LNCaP clone FGC (cell line): Measurements from ENCODE around the gene RRP12.

Experiments used
- DNase-seq: peaks from one replicate; pipeline ENCODE4 v3.0.0-alpha.2; 2011; ENCODE audit warnings: low read depth
- H3K4me3 ChIP-seq: 2 replicates; pipeline ENCODE4 v1.5.1; 2011; ENCODE audit warnings: mild to moderate bottlenecking, low read depth, low read length, control low read depth
- TF ChIP-seq, protein P1 (sequence below): IDR thresholded peaks from 2 replicates; pipeline ENCODE4 v1.5.1; 2012; ENCODE audit warnings: mild to moderate bottlenecking; ENCODE audit not compliant: control insufficient read depth, insufficient read depth; ENCODE audit errors: extremely low read depth

RRP12 gene

DNA sequence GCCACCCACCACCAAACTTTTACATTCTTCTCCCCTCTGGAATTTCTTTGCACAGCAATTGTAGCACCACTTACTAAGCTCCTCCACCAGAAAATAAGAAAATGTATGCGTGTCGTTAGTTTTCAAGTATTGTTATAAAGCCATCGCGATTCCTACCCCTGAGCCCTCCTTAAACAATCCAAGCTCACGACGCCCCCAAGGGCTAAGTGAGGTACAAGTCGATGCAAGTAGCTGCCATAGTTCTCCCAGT is 67.9 kb downstream of the RRP12 start:
- DNase-seq = no peak
- H3K4me3 ChIP-seq = peak overlapping the region; percentile 73
- TF ChIP-seq, protein P1, sequence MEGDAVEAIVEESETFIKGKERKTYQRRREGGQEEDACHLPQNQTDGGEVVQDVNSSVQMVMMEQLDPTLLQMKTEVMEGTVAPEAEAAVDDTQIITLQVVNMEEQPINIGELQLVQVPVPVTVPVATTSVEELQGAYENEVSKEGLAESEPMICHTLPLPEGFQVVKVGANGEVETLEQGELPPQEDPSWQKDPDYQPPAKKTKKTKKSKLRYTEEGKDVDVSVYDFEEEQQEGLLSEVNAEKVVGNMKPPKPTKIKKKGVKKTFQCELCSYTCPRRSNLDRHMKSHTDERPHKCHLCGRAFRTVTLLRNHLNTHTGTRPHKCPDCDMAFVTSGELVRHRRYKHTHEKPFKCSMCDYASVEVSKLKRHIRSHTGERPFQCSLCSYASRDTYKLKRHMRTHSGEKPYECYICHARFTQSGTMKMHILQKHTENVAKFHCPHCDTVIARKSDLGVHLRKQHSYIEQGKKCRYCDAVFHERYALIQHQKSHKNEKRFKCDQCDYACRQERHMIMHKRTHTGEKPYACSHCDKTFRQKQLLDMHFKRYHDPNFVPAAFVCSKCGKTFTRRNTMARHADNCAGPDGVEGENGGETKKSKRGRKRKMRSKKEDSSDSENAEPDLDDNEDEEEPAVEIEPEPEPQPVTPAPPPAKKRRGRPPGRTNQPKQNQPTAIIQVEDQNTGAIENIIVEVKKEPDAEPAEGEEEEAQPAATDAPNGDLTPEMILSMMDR = no peak

DNA sequence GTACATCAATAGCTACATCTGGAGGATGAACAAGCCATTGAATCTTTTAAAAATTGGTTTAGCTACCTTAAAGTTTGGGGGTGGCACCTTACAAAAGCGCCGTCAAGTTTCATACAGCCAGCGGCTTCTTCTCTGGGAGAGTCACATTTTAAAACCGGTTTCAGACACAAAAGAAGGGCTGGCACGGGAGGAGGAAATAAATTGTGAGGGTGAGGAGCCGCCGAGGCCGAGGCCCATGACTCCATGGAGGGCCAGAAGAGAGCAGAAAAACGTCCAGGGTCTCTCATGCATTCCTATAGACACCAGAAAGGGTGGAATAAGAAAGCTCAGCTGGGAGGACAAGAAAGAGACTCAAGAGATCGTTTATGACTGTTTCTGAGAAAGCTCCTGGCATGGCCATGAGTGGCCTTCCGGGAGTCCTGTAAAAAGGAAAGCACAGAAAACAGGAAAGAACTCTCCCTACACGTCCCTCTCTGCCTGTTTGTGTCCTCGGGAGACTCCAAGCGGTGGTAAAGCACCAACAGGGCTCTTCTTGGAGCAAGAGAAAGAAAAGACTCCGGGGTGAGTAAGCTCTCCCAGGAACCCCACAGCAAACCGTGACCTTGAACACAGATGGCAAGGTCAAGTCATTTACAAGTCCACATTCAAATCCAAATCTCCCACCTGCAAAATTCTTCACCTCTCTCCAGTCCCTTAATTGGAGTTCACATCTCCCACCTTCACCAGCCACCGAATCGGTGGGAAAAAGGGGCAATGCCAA is 68.4 kb downstream of the RRP12 start:
- TF ChIP-seq, protein P1 = peak; percentile 48
- DNase-seq = peak; percentile 73
- peak overlapping the region; percentile 73 for H3K4me3 ChIP-seq

DNA sequence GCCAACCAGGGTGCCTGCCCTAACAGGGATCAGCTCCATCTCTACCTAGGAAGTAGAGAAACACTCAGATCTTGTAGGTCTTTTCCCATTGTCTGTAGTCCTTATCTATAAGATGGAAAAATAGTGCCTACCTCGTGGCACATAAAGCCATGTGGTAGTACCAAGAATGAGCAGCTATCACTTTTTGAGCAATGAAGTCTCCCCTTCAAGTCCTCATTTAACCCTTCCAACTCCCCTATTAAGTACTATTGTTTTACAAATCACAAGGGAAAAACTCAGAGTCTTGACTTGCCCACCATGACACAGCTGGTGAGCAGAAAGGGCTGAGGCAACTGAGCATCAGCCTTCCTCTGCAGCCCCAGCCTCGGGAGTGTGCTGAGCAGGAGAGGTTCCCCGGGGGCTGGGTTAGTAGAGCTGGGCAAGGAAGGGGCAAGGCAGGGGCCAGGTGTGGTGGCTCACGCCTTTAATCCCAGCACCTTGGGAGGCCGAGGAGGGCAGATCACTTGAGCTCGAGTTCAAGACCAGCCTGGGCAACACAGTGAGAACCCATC is 69.9 kb downstream of the RRP12 start:
- TF ChIP-seq, protein P1 = no peak
- DNase-seq = no peak
- H3K4me3 ChIP-seq = no peak overlapping the region

DNA sequence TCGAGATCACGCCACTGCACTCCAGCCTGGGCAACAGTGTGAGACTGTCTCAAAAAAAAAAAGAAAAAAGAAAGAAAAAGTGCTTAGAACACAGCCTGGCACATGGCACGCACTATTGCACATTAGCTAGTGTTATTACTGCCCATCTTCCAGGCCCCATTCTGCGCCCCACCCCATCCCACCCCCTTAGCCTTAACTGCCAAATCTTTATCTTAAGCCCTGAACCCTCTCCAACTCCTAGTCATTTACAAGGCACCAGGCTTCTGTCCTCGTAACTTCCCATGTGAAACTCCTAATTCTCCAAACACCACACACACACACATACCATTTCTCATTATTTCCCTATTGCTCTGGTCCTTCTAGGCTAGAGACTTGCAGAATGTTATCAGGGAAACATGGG is 71.4 kb downstream of the RRP12 start:
- H3K4me3 ChIP-seq = no peak overlapping the region
- TF ChIP-seq, protein P1 = no peak
- no peak for DNase-seq

DNA sequence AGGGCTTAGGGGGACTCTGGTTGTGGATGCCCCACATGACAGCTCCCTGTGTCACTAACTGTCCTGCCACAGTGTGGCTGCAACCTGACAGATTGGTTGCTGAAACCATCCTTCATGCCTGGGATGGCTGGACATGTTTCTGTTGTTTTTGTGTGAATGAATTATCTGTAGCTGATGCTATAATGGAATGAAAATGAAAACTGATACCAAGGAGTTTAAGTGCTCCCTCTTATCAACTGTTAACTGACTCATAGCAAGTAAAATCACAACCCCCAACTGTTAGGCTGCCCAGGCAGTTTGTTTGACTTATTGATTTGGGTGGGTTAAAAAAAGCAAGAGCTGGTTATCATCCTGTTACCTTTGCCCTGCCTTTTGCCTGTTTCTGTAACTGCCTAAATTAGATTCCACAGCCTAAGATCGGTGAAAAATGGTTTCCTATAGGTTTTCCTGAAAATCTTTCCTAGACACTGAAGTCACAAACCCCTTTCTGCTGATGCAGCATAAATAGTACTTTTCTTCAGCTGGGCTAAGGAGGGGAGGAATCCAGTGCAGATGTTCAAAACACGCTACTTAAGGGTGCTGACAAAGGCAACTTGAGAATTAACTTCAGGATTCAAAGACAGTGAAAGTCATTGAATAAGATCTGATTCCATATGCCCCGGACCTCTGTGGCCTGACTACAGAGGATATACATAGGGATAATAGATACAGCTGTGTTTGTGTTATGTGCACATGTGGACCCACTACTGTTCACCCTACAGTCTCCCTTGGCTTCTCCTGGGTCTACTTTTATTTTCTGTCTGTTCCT is 72.3 kb downstream of the RRP12 start:
- TF ChIP-seq, protein P1 = no peak
- DNase-seq = no peak

DNA sequence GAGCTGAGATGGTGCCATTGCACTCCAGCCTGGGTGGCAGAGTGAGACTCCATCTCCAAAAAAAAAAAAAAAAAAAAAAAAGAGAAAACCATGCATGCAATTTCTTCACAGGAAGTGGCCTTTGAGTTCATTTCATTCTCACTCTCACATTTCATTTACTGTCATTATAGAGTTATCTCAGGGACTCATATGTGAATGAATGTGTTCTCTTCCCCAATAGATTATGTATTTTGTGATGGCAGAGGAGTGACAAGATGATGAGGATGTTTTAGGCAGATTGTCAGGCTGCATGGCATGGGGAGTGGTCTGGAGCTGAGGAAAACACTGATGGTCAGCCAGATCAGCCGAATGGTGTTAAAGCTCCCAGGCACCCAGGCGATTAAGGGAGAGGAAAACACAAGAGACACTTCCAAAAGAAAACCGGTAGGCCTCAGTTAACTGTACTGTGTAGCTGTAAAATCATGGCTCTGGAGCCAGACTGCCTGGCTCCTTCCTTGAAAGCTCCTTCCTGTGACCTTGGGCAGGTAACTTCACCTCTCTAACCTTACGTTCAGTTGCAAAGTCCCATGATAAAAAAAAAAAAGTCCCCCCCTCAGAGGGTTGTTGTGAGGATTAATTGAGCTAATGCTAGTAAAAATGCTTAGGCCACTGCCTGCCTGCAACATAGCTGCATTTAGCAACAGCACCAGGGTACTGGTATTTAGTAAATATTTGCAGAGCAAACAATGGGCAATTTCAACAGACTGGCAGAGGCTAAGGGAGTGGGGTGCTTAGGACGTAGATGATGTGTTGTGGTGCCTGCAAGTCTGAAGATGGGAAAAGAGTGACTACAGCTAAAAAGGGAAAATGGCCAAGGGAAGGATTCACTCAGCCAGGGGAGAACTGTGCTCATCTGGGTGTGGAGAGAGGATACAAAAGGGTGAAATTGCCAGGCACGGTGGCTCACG is 73.5 kb downstream of the RRP12 start:
- DNase-seq = peak; percentile 76
- TF ChIP-seq, protein P1 = no peak

More for the DNA sequence above, 72.3 kb downstream of the RRP12 start:
- H3K4me3 ChIP-seq = no peak overlapping the region

More for the DNA sequence above, 73.5 kb downstream of the RRP12 start:
- no peak overlapping the region for H3K4me3 ChIP-seq
